SIG-M5 treated with dmso at 0.1 percent for 504 hours (cell line): ENCODE results near the gene RASGEF1C.

Experiments
- DNase-seq: peaks from one replicate; lab custom pipeline; 2025; ENCODE audit not compliant: unreplicated experiment; lab: John Stamatoyannopoulos, UW

Gene RASGEF1C

GRCh38 chr5:180180421-180180820, 28.6 kb downstream of the RASGEF1C start:
- DNase-seq: no peak

DNA sequence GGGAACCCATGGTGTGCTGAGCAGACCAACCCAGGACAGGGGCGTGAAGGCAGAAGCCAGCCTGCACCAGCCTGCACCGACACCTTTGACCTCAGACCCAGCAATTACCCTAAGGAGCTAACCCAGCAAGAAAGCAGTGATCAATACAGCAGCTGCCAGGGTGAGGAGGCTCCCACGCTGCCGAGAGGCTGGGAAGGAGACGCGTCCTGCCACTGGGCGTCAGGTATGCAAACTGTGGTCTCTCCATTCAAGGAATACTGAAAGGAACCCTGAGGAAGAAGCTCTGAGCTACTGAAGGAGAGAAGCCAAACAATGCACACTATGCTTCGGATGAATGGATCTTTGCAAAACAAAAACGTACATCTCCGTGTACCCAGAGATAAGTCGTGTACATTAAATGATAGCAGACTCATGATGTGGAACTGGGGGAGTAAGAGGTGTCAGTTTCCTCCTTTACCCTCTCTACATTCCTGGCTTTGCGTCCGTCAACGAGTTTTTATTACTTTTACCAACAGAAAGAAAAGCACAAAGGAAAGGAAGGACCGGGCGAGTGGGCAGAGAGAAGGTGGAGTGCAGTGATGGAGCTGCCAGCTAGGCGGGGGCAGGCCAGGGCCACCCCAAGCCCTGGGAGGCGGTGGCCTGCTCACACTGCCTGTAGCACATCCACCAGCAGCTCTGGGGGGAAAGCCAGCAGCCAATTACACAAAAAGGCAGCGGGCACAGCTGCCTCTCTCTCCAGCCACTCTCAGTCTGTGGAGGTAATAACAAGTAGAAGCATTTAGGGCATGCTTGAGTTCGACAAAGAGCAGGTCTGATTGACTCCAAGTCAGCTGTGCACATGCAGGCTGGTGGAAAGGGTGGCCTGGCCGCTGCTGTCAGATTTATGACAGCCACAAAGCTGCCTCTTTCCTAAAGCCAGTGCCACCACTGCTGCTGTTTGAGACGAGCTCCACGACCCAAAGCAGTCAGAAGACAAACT, 29.3 kb downstream of the RASGEF1C start:
- DNase-seq: no peak

GRCh38 chr5:180178531-180179441, 30.2 kb downstream of the RASGEF1C start:
- no peak for DNase-seq

GRCh38 chr5:180176191-180176590, 32.8 kb downstream of the RASGEF1C start:
- no peak for DNase-seq

- no peak for DNase-seq
Observed at GRCh38 chr5:180175015-180175431, 34.0 kb downstream of the RASGEF1C start.

- no peak for DNase-seq
Observed at GRCh38 chr5:180174587-180174972, 34.4 kb downstream of the RASGEF1C start.

- DNase-seq: no peak
Observed at GRCh38 chr5:180173875-180174586, 35.0 kb downstream of the RASGEF1C start.

DNA sequence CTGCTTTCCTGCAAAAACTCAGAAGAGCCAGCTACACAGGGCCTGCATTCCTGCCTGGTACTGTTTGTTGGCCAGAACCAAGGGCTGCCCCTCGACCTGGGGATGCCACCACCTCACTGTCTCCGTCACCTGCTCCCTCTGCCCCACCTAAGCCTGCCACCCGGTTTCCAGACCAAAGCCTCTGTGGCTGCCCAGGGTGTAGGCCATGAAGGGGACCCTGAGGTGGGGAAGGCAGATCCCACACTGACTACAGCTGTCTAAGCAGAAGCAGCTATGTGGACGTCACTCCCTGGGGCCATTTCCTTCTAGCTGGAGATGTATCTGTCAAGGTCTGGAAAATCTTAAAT, 35.8 kb downstream of the RASGEF1C start:
- no peak for DNase-seq

GRCh38 chr5:180172447-180173197, 36.4 kb downstream of the RASGEF1C start:
- no peak for DNase-seq

- DNase-seq: no peak
Observed at GRCh38 chr5:180171568-180172094, 37.4 kb downstream of the RASGEF1C start.

- DNase-seq: no peak
Observed at GRCh38 chr5:180170810-180171567, 38.0 kb downstream of the RASGEF1C start.

DNA sequence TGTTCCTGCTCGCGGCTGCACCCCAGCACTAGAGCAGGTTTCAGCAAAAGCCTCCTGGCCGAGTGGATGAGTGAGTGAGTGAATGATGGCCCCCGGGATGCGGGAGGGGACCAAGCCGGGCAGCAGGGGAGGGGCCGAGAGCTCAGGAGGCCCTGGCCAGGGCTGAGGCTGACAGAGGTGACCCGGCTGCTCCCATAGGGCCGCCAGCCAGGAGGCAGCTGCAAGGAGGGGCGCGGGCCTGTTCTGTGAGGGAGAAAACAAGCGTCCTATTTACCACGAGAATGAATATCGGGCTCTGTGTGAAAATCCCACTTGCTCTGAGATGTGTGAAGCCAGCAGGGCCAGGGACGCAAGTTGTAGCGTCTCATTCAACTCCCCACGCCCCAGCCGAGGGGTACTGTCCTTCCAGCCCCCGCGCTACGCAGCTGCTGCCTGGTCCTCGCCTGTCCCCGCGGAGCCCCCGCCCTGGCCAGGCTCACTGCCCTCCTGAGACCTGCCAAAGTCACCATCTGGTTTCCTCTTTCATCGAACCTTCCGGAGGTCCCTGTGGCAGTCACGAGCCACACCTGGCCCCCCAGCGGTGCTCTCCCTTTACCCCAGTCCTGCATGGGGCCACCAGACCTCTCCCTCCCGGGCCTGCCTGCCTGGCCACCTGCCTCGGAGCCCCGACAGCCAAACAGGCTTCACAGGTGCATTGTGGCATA, 38.8 kb downstream of the RASGEF1C start:
- no peak for DNase-seq

DNA sequence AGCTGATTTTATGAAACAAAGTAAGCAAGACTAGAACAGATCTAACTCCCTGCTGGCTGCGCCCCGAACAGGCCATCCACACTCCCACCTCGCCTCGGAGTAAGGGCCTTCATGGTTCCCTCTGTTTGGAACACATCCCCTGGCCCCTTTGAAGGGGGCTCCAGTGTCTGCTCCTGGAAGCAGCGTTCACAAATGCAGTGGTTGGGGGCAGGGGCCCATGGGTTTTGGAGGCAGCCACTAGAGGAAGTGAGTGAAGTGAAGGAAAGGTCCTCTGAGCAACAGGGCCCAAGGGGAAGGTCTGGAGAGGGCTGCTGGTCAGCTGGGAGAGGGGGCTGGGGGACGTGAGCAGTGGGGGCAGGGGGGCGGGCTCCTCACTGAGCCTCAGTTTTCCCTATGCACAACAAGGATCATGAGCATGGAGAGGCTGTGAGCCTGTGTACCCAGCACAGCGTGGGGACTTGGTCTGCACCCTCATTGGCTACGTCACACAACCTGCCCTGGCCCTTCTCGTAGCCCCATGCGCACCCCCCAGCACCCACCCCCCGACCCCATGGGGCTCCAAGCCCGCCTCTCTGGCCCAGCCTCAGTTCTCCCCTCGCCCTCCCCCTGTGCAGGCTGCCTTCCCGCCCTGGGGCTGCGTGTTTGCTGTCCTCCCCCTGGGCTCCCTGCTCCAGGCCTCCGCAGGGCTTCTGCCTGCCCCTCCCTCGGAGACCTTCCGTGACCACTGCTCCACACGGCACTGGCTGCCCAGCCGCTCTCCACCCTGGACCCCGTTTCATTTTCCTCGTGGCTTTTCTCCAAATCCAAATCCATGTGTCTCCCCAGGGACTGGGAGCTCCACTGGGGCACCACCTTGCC, 39.5 kb downstream of the RASGEF1C start:
- DNase-seq: no peak

DNA sequence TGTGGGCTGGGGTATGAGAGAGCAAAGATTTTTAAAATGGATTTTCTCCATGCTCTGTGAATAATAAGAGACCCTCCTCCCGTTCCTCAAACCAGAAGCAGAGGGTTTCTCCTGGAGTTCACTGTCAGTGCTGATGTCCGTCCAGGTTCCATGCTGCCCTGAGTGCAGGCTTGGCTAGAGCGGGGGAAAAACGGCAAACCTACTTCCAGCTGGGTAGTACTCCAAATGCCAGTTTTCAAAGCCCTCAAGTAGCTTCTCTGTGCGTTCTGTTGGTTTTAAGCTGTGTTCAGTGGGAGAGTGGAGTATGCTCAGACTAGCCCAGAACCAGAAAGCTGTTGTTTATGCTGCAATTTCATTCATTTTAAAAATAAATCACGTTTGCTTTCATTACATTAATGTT, 40.3 kb downstream of the RASGEF1C start:
- no peak for DNase-seq

- DNase-seq: peak; percentile 77
Observed at GRCh38 chr5:180166176-180166575, 42.8 kb downstream of the RASGEF1C start.

DNA sequence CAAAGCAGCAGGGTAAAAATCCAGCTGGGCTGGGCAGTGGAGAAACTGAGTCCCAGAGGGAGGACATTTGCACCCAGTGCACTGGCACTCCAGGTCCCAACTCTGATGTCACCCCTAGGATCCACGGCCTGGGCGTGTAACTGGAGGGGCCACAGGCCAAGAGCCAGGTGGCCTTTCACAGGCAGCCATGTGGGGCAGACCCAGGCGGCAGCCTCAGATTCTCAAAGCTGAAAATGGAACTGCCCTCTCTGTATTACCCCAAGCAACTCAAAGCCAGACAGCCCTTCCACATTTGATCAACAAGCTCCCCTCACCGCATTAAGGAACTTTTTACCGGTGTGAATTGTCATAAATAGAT, 46.7 kb downstream of the RASGEF1C start:
- no peak for DNase-seq

- peak; percentile 5 for DNase-seq
Observed at GRCh38 chr5:180161420-180162303, 47.3 kb downstream of the RASGEF1C start.
